GM18873 (cell line): ENCODE results near the gene FPGT.
"Not testable (repeated sequence)": the region's sequence is repeated elsewhere in the genome, so short reads cannot be mapped to it uniquely, and the experiment has no call there.

Experiments used
- ATAC-seq: cut with Tn5 transposase; IDR thresholded peaks from one replicate; pipeline ENCODE4 v1.9.1; 2021; ENCODE audit warnings: mild to moderate bottlenecking, moderate library complexity, moderate number of reproducible peaks; ENCODE audit not compliant: unreplicated experiment, low FRiP score

Gene FPGT

DNA sequence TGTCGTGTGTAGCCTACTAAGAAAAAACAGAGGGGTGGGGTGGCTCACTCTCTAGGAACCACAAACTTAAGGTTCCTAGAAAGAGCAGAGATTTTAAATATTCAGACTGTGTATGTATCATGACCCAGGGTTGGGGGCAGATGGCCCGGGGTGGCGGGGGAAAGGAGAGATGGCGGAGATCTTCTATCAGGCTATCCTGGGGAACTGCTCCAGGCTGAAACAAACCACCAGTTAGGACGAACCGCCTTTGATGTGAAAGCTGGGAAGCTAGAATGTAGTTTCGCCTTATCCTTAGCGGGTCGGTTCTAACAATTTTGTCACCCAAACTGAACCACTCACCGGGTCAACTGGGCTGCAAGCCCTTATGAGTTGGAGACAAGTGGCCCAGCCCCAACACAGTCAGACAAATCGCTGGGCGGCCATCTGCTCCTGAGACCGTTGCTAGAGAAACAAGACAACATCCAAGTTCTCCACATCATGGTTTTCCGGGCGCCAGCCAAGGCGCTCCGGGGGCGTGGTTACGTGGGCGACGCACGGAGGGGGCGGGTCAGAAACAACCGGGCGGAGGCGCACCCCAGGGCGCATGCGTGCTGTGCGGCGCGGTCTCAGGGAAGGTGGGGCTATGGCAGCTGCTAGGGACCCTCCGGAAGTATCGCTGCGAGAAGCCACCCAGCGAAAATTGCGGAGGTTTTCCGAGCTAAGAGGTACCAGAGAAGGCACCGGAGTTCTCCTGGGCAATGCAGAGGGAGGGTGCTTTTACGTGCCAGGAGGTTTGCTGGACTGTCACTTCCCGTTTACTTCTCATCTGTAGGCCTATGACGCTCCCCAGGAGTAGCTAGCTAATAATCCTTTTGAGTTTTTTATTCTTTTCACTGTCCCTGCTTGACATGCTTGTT lies at the start of gene FPGT, which contains the start of gene LRRIQ3:
Gene FPGT, plus strand, starts transcription at position 586 of the 896 bp plus-strand sequence. Its CDS starts 37 bp downstream, at position 623.
Gene LRRIQ3, minus strand, starts transcription at position 520 of the 896 bp plus-strand sequence. CDS start 14,492 bp downstream, outside the sequence.
- peak; percentile 96 for ATAC-seq

DNA sequence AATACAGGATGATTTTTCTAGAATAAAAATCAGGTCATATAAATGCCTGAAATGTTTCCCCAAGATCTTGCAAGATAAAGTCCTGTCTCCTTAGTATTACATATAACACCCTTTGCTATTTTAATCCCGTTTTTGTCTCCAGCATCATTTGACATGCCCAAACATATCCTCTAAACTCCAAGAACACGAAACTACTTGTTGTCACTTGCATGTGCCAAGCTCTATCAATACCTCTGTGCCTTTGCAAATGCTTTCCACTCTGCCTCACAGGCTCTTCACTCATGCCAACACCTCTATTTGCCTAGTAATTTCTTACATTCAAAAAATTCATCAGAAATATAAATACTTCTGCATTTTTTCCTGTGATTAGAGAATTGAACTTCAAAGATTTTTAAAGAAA lies 38.0 kb upstream of the FPGT start:
- ATAC-seq, result no peak

DNA sequence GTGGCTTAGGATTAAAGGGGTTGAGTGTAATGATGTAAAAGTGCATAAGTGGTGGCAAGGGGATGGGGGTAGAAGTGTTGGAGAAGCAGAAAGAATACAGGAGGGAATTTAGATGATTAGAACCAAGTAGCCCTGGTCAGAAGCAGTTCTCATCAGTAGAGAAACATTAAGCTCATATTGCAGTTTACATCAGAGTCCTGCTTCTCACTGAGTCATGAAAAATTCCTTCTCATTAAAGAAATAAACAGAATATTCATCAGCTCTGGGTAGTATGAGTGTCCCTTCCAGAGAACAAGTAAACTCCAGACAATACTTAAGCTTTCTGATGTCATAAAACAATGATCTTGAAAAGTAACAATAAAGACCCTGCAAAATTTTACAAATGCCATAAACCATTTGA lies 36.5 kb upstream of the FPGT start:
- ATAC-seq, result no peak

DNA sequence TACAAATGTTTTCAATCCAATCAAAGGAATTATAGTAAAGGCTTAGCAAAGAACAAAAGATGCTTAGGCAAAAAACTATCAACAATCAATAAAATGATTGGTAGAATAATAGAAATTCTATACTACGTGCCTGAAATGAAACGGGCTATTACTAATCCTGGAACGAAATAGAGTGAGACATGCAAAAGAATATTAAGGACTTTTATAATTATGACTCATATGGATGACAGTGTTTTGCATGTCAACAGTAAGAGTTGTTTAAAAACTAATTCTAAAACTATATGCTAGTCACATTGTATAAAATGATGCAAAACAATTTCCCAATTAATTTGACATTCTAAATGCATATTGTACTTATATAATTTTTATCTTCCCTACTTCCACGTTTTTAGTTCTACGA lies 35.7 kb upstream of the FPGT start:
- no peak for ATAC-seq

DNA sequence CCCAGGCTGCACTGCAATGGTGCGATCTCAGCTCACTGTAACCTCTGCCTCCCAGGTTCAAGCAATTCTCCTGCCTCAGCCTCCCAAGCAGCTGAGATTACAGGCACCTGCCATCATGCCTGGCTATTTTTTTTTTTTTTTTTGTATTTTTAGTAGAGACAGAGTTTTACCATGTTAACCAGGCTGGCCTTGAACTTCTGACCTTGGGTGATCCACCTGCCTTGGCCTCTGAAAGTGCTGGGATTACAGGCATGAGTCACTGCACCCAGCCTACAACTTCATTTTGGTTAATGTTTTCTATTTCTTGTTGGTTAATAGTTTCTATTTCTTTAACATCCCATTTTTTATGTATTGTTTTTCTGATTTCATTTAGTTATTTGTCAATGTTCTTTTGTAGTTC lies 23.6 kb upstream of the FPGT start:
- not testable (repeated sequence) for ATAC-seq

DNA sequence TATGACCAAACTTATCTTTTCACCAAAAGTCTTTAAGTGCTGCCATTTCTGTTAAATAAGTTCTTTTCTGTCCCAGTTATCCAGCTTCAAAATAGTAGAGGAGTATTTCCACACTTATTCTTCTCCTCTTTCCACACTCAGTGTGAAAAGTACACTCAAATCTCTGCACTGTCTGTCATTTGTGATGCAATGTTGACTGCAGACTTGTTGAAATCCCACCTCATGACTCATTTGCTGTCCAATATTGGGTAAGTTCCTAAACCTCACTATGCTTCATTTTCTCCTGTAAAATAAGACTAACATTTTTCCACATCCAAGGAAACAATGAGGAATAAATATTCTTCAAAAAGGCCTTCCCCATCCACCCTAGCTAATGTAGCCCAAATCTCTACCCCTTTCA lies 17.6 kb upstream of the FPGT start:
- no peak for ATAC-seq

DNA sequence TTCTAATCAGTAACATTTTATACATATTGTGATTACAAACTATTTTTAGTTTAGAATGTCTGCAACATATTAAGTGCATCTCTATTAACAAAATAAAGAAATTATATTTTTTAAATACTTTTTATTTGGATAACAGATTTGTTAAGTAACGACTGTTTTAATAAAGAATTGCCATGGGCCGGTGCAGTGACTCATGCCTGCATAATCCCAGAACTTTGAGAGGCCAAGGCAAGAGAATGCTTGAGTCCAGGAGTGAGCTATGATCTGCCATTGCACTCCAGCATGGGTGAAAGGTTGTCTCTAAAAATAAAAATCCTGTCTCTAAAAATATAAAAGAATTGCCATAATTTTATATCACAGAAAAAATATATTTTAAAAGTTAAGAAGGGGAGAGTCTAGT lies 4.1 kb upstream of the FPGT start:
- no peak for ATAC-seq

DNA sequence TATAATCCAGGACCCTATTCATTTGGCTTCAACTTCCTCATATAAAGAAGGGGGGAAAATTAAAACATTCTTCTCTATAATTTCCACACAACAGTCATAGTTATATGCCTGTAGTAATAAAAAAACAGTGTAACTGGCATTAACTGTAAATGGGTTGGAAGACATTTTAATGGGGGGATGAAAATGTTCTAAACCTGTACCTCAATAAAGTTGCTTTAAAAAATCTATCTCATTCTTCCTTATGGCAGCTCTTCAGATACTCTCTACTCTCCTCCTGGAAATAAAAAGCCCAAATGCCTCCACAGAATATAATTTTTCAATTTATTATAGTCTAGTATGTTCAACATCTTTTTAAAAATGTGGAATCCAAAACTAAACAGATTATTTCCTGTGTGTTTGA lies 2.7 kb upstream of the FPGT start:
- no peak for ATAC-seq

DNA sequence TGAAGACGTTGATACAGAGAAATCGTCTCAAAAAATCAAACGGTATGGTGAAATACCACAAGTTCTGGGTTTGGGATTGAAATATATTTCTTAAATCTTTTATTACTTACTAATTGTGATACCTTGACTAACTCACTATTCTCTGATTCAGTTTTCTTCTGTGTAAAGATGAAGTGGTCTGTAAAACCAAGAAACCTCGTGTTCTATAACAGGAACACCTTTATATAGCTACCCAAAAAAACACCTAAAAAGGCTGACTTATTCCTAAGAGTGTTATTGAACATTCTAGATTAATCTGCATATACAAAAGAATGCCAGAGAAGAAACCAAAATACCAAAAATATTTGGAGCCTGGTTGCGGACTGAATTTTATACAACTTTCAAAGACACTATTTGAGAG lies 787 bp upstream of the FPGT start:
- ATAC-seq, result no peak

DNA sequence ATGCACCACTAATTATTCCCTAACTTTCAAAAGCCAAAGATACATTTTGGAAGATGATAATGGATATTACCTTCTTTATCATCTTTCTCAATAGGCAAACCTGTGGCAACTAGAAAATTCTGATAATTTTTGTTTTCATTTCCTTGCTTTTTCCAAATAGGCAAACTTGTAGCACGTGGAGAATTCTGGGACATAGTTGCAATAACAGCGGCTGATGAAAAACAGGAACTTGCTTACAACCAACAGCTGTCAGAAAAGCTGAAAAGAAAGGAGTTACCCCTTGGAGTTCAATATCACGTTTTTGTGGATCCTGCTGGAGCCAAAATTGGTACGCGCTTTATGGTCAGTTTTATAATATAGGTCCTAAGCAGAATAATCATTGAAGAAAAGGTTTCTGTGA lies 1.5 kb downstream of the FPGT start:
- no peak for ATAC-seq

DNA sequence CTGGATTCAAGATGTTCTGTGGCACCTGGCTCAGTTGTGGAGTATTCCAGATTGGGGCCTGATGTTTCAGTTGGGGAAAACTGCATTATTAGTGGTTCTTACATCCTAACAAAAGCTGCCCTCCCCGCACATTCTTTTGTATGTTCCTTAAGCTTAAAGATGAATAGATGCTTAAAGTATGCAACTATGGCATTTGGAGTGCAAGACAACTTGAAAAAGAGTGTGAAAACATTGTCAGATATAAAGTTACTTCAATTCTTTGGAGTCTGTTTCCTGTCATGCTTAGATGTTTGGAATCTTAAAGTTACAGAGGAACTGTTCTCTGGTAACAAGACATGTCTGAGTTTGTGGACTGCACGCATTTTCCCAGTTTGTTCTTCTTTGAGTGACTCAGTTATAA lies 7.2 kb downstream of the FPGT start:
- ATAC-seq, result no peak

DNA sequence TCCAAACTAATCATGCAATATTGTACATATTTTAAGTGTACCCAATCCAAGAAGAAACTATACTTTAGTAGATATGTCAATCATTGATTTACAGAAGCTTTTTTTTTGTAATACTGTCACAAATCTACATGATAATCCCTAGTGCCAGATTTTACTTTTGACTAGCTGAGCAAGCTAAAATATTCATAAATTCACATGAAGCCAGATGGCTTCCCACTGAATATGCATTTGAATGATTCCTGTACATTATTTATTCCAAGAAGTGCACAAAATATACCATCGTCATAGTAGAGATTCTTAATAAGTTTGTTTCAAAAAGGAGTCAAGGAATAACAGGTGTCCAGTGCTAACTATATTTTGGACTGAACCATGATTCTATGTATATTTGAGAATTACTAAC lies 17.2 kb downstream of the FPGT start:
- ATAC-seq, result no peak

DNA sequence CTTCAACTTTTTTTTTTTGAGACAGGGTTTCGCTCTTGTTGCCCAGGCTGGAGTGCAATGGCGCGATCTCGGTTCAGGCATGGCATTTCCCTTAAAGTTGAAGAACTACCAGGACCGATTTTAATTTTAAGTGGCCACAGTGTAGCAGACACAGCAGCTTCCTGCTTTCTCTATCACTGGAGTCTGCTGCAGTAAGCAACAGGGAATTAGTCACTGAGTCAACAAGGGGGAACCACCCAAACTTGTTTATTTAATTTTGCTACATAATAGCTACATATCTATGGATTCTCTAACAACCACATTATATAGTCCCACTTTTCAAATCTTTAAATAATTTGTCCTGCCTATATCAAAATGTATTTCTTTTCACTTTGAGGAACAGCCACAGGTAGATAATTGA lies 24.7 kb downstream of the FPGT start:
- ATAC-seq, result no peak

DNA sequence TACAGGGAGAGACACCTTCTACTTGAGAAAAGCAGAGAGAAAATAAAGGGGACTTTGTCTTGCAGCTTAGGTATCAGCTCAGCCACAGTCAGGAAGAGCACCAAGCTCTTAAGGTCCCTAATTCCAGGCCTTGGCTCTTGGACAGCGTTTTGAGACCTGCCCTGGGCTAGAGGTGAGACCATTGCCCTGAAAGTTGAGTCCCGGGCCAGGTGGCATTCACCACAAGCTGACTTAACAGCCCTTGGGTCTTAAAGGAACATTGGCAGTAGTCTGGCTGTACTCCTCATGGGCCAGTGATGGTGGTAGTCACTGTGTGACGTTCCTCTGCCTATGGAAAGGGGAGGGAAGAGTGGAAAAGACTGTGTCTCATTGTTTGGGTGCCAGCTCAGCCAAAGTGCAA lies 25.4 kb downstream of the FPGT start:
- ATAC-seq, result no peak

DNA sequence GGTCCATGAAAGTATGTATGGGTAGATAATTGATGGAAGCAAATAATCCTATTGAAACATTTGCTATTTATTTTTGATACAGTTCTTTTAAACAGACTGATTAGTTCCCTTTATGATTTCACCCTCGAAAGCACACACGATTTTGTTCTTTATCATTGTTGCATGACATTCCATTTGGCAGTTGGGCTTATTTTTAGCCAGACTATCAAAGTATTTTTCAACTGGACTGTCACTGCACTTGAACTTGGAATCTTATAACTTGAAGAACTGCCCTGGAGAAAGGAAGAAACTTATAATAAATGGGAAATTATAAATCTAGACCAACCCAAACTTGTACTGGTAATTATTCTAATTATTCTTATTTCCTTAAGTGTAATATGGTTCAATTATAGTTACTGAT lies 37.1 kb downstream of the FPGT start, which contains the start of gene TNNI3K:
Gene TNNI3K, plus strand, starts transcription at position 235 of the 400 bp plus-strand sequence. Its CDS starts 65 bp downstream, at position 300.
- no peak for ATAC-seq

DNA sequence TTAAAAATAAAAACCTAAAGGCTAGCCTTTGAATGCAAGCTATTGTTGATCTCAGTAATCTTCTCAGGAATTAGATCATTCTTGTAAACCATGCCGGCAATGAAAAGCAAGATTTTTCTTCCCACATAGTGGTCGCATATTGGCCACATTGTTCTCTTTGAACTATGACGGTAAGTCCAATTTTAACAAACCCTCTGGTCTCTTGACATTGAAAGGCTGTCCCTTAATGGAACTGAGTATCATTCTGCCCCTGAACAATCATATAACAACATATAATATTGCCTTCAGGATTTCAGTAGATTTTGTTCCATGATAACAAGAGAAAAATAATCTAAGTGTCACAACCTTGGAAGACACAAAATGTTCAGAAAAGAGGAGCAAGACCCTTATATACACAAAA lies 38.4 kb downstream of the FPGT start:
- ATAC-seq, result no peak

DNA sequence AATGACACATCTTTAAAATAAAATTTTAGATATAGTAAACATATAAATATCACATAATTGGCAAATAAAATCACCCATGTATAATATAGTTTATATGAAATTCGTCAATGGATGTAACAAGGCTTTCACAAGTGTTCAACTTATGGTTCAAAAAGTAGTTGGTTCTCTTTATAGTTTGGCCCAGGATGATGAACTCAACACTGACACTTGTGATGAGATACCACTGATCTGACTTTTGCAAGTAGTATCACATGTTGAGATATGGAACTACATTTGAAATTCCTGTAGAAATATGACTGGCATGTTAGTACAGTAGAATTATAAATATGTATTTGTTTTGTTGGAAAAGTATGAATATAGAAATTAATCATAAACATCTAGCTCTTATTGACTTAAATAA lies 39.0 kb downstream of the FPGT start:
- no peak for ATAC-seq

DNA sequence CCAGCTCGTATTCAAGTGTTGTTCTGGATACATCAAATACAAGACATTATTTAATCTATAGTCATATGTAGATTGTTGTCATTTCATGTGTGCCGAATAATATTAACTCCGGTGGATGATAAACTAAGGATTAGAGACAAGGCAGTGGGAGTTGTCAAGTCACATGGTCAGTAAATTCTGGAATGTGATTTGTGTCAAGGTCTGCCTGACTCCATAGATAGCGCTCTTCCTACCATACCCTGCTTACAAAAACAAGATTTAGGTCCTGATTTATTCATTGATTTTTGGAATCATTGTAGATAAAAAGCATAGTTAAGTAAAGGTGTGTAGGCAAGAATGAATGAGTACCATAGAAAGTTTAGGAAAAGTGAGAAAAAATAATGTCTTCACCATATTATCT lies 39.7 kb downstream of the FPGT start:
- no peak for ATAC-seq

DNA sequence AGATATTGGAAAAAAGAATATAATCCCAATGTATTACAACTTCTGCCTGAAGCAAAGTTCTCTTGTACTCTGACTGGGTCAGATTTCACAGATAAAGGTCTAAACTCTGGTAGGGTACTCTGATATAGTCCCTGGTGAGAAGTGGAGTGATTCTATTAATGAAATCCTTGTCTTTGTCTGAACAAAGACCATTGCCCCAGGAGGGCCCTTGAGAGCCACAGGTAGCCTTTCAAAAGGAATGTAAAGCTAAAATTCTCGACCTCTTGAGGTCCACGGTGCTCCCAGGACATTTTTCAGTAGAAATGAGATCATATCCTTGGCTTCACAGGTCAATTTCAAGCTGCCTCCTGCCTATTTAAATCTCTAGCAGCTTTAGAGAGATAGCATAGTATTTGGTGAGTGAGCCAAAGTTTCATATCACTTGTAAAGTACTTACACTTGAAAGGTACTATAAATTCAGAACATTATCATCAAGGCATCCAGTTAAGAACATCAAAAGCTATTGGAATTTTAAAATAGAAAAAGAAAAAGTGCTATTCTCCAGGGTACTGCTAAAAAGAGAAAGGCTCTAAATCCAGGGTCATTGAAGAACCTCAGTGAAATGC lies 47.2 kb downstream of the FPGT start:
- ATAC-seq, result no peak

DNA sequence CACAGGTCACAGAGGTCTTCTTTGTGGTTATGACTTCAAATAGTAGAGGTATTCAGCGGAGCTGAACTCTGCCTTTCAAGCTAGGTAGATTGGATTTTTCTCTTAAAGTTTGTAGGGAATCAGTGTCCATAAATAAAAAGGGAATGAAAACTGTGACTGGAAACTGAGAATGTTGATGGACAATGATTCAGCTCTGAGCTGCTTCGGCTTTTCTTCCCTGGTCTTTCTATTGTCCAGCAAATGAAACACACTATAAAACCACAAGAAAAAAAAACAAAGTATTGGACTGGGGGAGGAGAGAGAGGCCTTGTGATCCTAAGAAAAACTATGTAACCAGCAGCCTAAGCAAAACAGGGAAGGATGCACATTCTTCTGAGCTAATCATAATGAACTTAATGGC lies 48.3 kb downstream of the FPGT start:
- ATAC-seq, result no peak

DNA sequence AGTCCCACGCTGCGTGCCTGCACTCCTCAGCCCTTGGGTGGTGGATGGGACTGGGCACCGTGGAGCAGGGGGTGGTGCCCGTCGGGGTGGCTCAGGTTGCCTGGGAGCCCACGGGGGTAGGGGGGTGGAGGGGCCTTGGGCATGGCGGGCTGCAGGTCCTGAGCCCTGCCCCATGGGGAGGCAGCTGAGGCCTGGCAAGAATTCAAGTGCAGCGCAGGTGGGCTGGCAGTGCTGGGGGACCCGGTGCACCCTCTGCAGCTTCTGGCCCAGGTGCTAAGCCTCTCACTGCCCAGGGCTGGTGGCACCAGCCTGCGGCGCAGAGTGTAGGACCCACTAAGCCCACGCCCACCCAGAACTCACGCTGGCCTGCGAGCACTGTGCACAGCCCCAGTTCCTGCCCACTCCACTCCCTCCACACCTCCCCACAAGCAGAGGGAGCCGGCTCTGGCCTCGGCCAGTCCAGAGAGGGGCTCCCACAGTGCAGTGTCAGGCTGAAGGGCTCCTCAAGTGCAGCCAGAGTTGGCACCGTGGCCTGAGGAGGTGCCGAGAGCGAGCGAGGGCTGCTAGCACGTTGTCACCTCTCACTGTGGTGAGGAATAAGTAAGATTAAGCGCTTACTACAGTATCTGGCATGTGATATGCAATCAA lies 50.0 kb downstream of the FPGT start:
- ATAC-seq, result no peak
